Amniotic stem cell (primary cell): Measurements from ENCODE around the gene ACTN1.
"Not testable (repeated sequence)": the region's sequence is repeated elsewhere in the genome, so short reads cannot be mapped to it uniquely, and the experiment has no call there.

Experiments
- DNase-seq: peaks from one replicate; lab custom pipeline; 2025; lab: John Stamatoyannopoulos, UW

The ACTN1 gene

GRCh38 chr14:68862954-68863594, 116.0 kb downstream of the ACTN1 start:
- DNase-seq, result peak; percentile 64

DNA sequence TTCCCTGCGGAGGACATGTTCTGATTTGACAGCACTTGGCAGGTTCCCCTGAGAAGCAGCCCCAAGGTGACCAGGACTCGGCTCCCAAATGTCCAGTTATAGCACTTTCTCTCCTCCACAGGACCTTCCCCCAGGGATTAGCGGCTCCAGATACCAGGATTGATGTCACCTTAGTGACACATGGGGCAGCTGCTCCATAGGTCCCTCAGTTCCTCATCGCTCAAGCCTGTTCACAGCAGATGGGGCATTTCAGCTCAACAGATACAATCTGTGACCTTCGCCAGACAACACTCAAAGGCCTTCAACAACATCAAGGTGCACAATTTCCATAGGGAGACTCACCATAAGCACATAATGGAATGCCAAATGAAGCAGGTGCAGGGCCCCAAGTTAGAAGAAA, 118.3 kb downstream of the ACTN1 start:
- DNase-seq, result no peak

DNA sequence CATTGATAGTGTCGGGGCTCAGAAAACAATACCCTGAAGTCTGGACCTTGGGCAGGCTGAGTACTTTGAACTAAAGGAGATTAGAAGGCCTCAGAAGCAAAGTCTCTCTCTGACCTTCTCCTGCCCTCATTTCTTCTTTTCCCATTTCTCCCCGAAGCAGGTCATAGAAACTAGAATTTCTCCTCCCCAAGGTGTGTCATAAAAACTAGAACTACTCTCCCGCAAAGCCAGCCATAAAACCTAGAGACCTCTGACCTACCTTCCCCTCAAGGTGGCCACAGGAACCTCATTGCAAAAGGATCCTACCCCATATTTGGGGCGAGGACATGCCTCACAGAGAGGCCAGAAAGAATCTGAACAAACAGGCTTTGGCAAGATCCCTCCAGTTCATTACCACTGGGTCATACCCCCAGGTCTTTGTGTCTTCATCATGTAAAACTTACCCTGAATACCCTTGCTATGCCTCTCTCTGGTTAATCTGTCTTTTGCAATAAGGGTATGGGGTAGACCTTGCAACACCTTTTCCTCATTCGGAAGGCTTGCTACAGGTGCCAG, 121.5 kb downstream of the ACTN1 start:
- no peak for DNase-seq

DNA sequence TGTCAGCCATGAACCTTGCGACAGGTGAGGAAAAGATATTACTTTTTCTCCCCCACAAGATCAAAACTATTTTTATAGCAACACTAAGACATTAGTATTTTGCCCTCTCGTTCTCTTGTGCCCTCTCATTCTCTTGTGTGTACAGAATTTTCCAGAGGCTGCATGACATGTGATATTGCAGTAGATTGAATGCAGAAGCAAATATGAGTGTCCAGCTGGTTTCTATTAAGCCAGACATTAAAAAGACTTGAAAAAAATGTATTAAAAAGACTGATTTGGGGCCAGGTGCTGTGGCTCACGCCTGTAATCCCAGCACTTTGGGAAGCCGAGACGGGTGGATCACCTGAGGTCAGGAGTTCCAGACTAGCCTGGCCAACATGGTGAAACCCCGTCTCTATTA, 122.5 kb downstream of the ACTN1 start:
- no peak for DNase-seq

GRCh38 chr14:68854421-68854820, 124.7 kb downstream of the ACTN1 start:
- no peak for DNase-seq

- no peak for DNase-seq
These were observed 125.4 kb downstream of the ACTN1 start for GRCh38 chr14:68853749-68854148.

DNA sequence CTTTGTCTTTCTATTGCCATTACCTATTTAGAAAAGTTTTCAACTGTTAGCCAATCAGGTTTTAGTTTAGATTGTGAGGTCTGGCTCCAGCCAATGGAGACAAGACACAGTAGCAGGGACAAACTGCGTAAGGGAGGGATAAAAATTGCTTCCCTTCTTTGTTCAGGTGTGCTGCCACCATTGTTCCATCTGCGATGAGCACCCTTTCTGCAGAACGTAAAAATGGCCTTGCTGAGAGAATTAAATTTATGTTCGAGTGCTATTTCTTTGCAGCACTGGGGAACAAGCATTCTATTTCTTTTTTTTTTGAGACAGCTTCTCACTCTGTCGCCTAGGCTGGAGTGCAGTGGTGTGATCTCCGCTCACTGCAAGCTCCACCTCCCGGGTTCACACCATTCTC, 126.6 kb downstream of the ACTN1 start:
- DNase-seq, result not testable (repeated sequence)

- no peak for DNase-seq
These were observed 128.0 kb downstream of the ACTN1 start for GRCh38 chr14:68851078-68851477.

DNA sequence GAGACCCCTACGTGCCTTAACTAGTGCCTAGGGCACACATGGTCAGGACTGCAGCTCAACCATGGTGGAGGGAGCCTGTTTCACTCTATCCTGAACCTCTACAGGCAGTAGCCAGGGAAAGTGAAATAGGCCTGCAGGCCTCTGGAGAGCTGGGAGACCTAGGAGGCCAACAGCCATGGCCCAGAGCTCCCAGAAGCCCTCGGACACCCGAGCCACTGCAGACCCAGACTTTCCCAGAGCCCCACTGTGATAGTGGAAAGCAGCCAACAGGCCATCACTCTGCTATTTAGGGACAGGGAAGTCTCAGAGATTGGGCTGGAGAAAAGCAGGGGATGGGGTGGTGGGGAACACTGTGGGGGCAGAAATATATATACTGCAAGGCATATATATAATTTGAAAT, 129.7 kb downstream of the ACTN1 start:
- DNase-seq, result no peak

DNA sequence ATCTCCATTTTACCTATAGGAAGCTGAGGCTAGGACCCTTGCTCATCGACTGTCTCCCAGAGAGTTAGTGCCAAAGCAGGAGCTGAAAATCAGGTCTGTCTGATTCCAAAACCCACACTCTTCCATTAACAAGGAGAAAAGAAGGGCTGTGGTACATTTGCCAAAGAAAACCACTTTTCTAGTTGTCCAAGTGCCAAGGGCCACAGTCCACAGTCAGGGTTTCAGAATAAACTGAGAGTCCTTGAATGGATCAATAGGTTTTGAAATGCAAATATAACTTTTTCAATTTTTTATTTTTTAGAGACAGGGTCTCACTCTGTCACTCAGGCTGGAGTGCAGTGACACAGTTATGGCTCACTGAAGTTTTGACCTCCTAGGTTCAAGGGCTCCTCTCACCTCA, 130.8 kb downstream of the ACTN1 start:
- DNase-seq, result no peak

DNA sequence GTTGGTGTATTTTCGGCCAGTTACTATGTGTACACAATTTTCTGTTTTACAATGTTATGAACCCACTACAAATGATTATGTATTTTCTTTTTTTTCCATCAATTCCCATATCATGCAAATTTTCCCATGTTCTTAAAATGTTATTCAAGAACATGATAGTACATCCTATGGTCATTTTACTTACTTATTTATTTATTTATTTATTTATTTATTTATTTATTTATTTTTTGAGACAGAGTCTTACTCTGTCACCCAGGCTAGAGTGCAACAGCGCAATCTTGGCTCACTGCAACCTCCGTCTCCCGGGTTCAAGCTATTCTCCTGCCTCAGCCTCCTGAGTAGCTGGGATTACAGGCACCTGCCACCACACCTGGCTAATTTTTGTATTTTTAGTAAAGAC, 131.5 kb downstream of the ACTN1 start:
- not testable (repeated sequence) for DNase-seq

DNA sequence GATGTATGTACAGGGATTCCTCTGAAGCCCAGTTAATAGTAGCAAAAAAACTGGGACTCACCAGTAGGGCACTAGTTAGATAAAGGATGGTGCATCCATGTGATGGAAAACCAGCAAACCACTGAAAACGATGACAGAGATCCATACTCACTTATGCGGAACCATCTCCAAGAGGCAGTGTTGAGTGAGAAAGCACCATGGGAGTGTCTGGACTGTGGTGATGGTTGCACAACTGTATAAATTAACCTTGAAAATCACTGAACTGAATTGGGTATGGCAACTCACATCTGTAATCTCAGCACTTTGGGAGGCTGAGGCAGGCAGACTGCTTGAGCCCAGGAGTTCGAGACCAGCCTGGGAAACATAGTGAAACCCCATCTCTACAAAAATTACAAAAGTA, 132.6 kb downstream of the ACTN1 start:
- DNase-seq, result no peak

- no peak for DNase-seq
These were observed 134.9 kb downstream of the ACTN1 start for GRCh38 chr14:68844210-68844545.

DNA sequence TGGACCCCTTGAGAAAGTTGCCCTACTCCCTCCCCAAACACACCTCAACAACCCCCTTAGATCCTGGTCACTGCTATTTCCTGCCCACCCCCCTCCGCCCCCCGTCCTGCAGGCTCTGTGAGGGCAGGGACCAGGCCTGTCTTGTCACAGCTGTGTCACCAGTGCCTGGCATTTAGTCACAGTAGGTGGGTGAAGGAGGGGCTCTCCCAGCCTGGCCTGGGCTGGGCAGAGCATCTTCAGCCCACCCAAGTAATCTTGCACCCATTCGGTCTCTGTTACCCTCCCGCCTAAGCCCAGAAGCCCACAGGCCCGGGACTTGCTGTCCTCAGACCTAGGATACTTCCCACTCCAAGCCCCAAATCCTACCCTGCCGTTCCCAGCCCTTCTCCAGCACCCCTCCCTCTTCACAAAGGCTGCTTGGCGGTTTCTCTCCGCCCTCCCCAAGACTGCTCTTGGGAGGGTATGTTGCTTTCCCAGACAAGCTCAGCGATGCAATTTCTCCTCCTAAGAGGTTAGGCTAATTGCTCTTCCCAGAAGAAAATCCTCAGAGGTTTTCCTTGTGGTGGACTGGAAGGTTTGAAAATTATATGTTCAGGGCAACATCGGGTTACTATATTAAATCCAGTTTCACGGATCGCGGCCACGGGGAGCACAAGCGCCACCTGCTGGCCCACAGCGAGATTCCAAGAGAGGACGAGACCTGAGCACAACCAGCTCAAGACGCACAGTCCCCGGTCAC, 135.5 kb downstream of the ACTN1 start:
- DNase-seq, result no peak

- no peak for DNase-seq
These were observed 136.8 kb downstream of the ACTN1 start for GRCh38 chr14:68842298-68842697.

DNA sequence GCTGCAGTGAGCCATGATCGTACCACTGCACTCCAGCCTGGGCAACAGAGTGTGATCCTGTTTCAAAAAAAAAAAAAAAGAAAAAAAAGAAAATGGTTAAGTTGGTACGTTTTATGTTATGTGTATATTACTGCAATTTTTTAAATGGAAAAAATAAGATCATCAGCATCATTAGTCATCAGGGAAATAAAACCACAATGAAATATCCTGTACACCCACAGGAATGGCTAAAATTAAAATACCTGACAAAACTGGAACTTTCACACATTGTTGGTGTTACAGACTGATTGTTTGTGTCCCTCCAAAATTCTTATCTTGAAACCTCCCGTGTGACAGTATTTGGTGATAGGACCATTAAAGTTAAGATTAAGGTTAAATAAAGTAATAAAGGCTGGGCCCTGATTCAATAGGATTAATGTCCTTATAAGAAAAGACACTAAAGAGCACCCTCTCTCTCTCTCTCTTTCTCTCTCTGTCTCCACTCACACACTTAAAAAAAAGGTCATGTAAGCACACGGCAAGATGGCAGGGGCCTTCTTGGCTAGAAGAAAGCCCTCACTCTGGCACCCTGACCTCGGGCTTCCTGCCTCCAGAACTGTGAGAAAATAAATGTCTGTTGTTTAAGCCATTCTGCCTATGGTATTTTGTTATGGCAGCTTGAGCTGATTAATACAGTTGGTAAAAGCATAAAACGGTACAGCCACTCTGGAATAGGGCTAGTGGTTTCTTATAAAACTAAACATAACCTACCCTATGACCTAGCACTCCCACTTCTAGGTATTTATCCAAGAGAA, 137.9 kb downstream of the ACTN1 start:
- no peak for DNase-seq

DNA sequence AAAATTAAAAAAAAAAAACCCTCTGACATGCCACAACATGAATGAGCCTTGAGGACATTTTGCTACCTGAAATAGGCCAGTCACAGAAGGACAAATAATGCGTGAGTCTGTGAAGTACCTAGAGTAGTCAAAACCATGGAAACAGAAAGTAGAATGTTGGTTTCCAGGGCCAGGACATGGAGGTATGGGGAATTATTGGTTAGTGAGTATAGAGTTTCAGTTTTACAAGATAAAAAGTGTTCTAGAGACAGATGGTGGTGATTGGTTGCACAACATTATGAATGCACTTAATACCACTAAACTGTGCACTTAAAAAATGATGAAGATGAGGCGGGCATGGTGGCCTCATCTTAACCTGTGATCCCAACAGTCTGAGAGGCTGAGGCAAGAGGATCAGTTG, 138.6 kb downstream of the ACTN1 start:
- no peak for DNase-seq

DNA sequence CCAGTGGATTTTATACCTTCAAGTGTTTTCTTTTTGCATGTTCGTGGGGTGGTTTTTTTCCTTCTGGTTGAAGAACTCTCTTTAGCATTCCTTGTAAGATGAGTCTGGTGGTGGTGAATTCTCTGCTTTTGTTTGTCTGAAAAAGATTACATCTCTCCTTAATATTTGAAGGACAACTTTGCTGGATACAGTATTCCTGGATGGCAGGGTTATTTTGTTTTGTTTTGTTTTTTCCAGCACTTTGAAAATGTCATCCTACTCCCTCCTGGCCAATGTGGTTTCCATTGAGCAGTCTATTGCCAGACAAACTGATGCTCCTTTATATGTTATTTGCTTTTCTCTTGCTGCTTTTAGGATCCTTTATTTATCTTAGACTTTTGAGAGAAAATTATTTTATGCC, 143.0 kb downstream of the ACTN1 start:
- DNase-seq, result no peak

DNA sequence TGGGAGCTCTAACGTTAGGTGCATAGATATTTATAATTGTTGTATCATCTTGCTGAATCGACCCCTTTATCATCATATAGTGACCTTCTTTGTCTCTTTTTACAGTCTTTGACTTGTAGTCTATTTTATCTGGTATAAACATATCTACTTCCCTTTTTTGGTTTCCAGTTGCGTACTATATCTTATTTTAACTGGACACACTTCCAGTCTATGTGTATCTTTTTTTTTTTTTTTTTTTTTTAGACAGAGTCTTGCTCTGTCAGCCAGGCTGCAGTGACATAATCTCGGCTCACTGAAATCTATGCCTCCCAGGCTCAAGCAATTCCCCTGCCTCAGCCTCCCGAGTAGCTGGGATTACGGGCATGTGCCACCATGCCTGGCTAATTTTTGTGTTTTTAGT, 144.3 kb downstream of the ACTN1 start:
- DNase-seq, result no peak

DNA sequence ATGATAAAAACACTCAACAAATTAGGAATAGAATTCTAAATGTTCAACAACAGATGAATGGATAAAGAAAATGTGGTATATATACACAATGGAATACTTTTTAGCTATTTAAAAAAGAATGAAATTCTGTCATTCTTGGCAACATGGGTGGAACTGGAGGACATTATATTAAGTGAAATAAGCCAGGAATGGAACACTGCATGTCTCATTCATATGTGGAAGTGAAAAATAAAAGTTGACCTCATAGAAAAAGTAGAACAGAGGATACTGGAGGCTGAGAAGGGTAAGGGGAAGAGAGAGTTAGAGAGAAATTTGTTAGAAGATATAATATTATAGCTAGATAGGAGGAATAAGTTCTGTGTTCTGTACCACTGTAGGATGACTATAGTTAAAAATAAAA, 150.4 kb downstream of the ACTN1 start:
- DNase-seq, result no peak

DNA sequence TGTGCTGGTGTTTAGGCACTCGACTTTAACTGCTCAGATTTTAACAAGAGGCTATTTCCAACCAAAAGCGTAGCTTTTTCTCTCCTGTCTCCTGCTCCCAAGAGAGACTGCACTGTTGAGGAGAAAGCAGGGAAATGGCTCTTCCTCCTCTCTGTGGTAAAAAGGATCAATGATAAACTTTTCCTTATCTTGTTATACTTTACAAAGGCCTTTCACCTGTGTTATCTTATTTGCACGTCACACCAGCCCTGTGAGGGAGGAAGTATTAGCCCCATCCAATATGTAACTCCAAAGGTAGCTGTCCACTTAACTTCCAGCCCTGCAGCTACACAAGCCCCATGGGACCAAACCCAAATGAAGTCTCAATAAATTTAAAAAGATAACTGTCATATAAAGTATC, 153.4 kb downstream of the ACTN1 start:
- DNase-seq, result no peak

DNA sequence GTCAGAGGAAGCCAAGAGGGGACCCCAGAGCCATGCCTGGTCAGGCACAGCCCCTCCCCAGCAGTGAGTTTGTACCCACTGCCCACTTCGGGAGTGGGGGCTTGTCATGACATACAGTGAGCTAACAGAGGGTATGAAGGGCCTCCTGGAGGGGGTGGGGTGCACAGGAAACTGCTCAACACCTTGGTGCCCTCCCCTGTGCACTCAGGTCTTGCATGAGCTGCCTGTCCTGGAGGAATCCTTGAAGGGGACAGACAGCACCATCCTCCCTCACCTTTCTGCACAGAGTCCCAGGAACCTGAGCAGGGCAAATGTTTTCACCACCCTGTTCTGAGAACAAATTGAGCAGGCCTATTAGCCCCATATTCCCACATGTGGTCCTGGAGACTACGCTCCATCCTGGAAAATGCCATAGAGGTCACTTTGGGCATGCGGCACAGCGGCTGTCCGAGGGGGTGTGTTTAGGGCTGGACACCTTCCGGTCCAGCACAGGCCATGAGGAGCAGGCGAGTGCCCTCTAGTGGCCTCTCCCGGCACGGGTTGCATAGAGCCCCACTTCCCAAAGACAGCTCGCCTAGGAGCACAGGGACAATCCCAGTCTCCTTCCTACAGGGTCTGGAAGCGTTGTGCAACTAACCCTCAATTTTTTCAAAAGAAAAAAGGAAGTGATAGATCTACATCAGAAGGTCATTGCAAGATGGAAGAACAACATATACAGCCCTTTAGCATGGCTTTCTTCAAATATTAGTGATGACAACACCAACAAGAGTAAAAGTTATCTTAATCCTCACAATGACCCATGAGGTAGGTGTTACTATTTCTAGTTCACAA, 154.4 kb downstream of the ACTN1 start:
- DNase-seq, result peak; percentile 37
